Esophagus (tissue), 2 donors: ENCODE results near the gene KLHDC3. TPM values are rescaled to one million over a fixed set of nuclear protein-coding genes. Genes with fewer than 3 reads are reported as not detected.

ENCODE experiments used
- H3K27ac ChIP-seq, 2 donors: one replicate each; pipeline ENCODE4 v1.5.1; 2013; ENCODE audit warnings: low read depth in 2 of 2, mild to moderate bottlenecking in 2 of 2, inconsistent platforms in 1 of 2, low read length in 1 of 2, moderate library complexity in 1 of 2
- H3K27me3 ChIP-seq, 2 donors: one replicate each; pipeline ENCODE4 v1.6.1; 2013; ENCODE audit warnings: low read length in 2 of 2, control low read depth in 1 of 2, mild to moderate bottlenecking in 1 of 2; ENCODE audit not compliant: insufficient read depth in 2 of 2, control insufficient read depth in 1 of 2
- H3K36me3 ChIP-seq, 2 donors: one replicate each; pipeline ENCODE4 v1.6.1; 2013; ENCODE audit warnings: low read length in 1 of 2; ENCODE audit not compliant: control insufficient read depth in 2 of 2, insufficient read depth in 2 of 2
- H3K4me1 ChIP-seq, 2 donors: one replicate each; pipeline ENCODE4 v1.6.1; 2013; ENCODE audit warnings: low read length in 1 of 2; ENCODE audit not compliant: control insufficient read depth in 2 of 2, insufficient read depth in 2 of 2
- H3K4me3 ChIP-seq, 2 donors: one replicate each; pipeline ENCODE4 v1.5.1; 2013; ENCODE audit warnings: low read length in 2 of 2, mild to moderate bottlenecking in 2 of 2, low read depth in 1 of 2, moderate library complexity in 1 of 2
- H3K9me3 ChIP-seq, 2 donors: one replicate each; pipeline ENCODE4 v1.6.1; 2013; ENCODE audit warnings: mild to moderate bottlenecking in 2 of 2, low read depth in 1 of 2, low read length in 1 of 2, moderate library complexity in 1 of 2; ENCODE audit not compliant: control insufficient read depth in 2 of 2, insufficient read depth in 1 of 2
- WGBS, 2 donors: extraction: QIAGEN DNeasy Blood & Tissue Kit; methylation state at CpG; one replicate each; pipeline ENCODE4 v1.1.7; 2013; 5-methylcytosine and 5-hydroxymethylcytosine counted together
- polyA plus RNA-seq, 2 donors: library from polyadenylated mRNA; stranded (reverse); fragments of 200-250 nt; gene quantifications; one replicate each; pipeline ENCODE4 v1.2.3, GENCODE V29; 2013
- donor health status: healthy with polysubstance abuse.
- donor health status: Bipolar disorder and iron deficiency.

KLHDC3 gene
- polyA plus RNA-seq, 2 donors, result 39.3 to 40.9 TPM

DNA sequence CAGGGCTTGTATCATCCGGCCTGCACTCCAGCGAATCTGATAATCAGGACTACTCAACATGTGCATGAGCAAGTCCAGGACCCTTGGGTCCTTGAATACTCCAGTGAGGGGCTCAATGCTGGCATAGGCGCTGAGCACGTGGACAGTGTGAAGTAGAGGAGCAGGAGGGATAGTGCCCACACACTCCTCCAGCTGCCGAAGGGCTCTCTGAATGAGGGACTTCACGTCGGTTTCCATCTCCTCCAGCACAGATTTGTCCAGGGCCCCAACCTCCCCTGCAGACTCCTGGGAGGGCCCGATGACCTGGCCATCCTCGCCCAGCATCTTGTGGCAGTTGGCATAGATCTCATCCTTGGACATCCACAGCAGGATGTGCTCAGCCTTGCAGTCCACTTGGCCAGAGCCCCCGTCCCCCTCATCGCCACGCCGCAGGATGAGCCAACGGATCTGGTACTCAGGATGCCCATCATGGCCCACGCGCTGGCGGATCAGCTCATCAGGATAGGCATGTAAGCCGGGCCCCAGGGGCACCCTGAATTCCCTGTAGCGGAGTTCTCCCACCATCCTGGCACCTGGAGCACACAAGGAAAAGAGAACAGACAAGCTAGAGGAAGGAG is 38.3 kb downstream of the KLHDC3 start:
- Histone ChIP-seq H3K9me3 (no peaks in the 10 kb centered on the region), H3K4me3 (no peak overlapping the region), H3K36me3 (peaks cover 5 to 17% of the 10 kb centered on the region in 2 donors), H3K27ac (no peak overlapping the region), H3K4me1 (peaks cover 0 to 11% of the 10 kb centered on the region in 2 donors), H3K27me3 (no peaks in the 10 kb centered on the region)
- WGBS, 2 donors, result 88 to 89% methylated on average over 19 of the region's 19 CpGs

DNA sequence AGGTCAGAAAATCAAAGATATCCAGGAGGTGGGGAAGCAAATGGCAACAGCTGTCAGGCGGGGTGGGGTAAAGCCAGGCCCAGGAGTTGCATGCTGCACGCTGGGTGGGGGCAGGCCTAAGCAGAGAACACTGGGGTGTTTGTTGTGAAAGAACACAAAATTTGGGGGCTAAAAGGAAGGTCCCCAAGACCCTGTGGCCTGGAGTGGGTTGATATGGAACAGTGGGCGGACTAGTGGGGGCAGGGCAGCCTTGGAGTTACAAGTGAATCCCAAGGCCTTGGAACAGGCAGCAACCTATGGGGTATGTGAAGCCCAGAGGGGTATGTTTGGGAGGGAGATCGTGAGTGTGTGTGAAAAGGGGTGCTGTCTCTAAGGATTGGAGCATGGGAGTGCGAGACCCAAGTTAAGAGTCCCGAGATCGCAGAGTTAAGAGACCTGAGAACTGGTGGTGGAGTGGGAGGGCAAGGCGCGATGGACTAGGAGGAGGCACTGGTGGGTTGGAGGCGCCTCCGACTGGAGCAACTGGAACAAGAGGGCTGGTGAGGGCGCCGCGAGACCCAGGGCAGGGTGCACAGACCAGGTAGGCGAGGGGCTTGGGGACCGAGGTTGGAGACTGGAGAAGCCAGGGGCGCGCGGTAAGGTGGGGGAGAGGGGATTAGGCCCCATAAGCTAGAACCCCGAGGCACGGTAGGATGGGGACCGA is 38.9 kb downstream of the KLHDC3 start:
- WGBS, 2 donors, result 13 to 17% methylated on average over 22 of the region's 22 CpGs
- Histone ChIP-seq H3K4me3 (peak overlapping the region; percentile 65 to 87), H3K9me3 (no peaks in the 10 kb centered on the region), H3K27me3 (no peaks in the 10 kb centered on the region), H3K27ac (peak overlapping the region; percentile 83 to 97), H3K36me3 (peaks cover 4 to 17% of the 10 kb centered on the region in 2 donors), H3K4me1 (peaks cover 0 to 11% of the 10 kb centered on the region in 2 donors)

DNA sequence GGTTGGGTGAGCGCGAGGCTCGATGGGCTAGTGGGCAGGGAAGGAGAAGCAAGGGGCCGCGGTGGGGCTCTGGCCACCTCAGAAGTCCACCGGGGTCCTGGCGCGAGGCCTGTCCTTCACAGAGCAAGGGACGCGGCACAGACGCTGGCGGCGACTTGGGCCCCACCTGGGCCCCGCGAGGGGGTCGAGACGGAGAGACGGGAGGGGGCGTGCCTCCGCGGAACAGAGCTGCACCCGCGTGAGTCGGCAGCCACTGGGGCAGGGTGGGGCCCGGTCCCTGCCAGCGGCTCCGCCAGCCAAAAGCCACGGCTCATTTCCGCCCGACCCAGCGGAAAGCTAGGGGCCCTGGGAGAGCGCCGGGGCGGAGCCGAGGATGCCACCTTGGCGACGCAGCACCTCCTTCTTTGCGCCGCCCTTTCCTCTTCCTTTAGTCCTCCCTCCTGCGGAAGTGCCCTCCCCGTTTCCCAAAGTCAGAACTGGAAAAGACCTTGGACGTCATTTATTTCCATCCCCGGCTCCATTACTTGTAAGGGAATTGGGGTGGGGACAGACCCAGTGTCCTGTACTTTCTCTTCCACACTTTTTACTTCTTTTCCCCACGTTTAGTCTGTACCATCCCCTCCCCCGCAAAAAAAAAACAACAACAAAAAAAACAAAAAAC is 39.6 kb downstream of the KLHDC3 start, which contains the start of gene CUL7:
CUL7 (minus strand) TSS at position 307 of the 661 bp plus-strand sequence. CDS start 1,063 bp downstream, outside the sequence.
- Histone ChIP-seq H3K27ac (peak within 1 kb of the TSS; percentile 83 to 97), H3K27me3 (no peaks in the 10 kb centered on the region), H3K4me3 (peak within 1 kb of the TSS; percentile 65 to 87), H3K36me3 (peaks cover 0 to 15% of the 10 kb centered on the region in 2 donors), H3K9me3 (no peaks in the 10 kb centered on the region), H3K4me1 (peaks cover 0 to 13% of the 10 kb centered on the region in 2 donors)
- 1 to 3% methylated on average over 26 to 45 of the region's 45 CpGs for WGBS, 2 donors

DNA sequence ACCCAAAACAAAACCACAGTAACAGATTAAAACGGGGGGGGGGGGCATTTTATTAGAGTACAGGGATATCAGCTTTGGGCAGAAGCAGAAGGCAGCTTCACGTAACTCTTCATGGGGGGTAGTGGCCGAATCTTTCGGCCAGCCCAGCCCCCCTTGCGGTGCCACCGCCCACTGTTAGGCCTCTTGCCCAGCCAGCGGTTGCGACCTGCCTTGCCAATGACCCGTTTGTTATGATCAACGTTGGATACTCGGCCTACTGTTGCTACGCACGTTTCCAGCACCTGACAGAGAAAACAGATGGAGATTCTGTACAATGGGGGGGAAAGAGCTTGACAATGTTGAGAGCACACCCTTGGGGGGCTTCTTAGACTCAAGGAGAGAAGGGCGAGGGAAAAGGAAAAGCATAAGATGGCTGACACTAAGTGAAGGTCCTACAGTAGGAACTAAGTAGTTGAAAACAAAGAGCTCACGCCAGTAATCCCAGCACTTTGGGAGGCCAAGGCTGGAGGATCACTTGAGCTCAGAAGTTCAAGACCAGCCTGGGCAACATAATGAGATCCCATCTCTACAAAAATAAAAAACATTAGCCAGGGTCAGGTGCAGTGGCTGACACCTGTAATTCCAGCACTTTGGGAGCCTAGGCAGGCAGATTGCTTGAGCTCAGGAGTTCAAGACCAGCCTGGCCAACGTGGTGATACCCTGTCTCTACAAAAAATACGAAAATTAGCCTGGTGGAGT is 40.3 kb downstream of the KLHDC3 start:
- Histone ChIP-seq H3K27me3 (no peaks in the 10 kb centered on the region), H3K4me3 (peak overlapping the region in 1 of 2 donors; percentile 87), H3K36me3 (peaks cover 0 to 15% of the 10 kb centered on the region in 2 donors), H3K4me1 (peaks cover 0 to 13% of the 10 kb centered on the region in 2 donors), H3K9me3 (no peaks in the 10 kb centered on the region), H3K27ac (peak overlapping the region; percentile 83 to 97)
- 62 to 68% methylated on average over 17 of the region's 17 CpGs for WGBS, 2 donors

DNA sequence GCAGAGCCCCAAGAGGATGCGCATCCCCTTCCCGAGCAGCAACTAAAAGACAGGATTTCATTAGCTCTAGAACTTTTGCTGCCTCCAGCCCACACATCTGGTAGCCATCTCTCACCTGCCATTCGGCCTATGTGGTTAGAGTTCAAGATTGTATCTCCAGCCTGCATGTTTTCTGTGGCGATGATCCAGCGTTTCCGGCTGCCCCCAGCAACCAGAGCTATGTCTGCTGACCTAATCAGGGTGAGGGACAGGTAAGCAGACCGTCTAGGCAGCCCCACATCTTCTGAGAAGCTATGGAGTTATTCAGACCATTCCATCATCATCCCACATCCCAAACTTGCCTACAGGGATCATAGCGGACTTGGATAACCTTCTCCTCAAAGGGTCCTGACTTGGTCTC is 41.9 kb downstream of the KLHDC3 start:
- Histone ChIP-seq H3K4me1 (peaks cover 0 to 13% of the 10 kb centered on the region in 2 donors), H3K27ac (no peak overlapping the region), H3K9me3 (no peaks in the 10 kb centered on the region), H3K4me3 (no peak overlapping the region), H3K36me3 (peaks cover 0 to 12% of the 10 kb centered on the region in 2 donors), H3K27me3 (no peaks in the 10 kb centered on the region)
- 87 to 88% methylated on average over 8 of the region's 8 CpGs for WGBS, 2 donors

DNA sequence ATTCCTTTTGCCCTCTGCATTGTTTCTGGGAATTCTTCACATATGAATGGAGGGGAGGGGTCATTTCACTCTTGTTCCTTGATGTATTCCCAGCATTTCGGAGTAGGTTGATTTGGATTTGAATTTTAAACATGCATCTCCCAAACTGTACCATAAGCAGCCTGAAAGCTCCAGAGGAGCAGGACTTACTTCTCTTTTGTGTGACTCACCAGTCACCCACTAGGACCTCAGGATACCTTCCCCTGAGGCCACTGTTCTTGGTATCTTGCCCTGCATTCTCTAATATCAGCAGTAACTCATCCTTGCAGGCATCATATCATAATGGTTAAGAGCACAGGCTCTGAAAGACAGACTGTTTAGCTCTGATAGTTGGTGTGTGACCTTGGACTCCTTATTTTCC is 44.5 kb downstream of the KLHDC3 start:
- Histone ChIP-seq H3K4me3 (peak overlapping the region in 1 of 2 donors; percentile 98), H3K36me3 (peaks cover 0 to 18% of the 10 kb centered on the region in 2 donors), H3K27ac (no peak overlapping the region), H3K4me1 (peaks cover 0 to 2% of the 10 kb centered on the region in 2 donors), H3K27me3 (no peaks in the 10 kb centered on the region), H3K9me3 (no peaks in the 10 kb centered on the region)
- 50 to 58% methylated on average over 1 of the region's 1 CpG for WGBS, 2 donors

DNA sequence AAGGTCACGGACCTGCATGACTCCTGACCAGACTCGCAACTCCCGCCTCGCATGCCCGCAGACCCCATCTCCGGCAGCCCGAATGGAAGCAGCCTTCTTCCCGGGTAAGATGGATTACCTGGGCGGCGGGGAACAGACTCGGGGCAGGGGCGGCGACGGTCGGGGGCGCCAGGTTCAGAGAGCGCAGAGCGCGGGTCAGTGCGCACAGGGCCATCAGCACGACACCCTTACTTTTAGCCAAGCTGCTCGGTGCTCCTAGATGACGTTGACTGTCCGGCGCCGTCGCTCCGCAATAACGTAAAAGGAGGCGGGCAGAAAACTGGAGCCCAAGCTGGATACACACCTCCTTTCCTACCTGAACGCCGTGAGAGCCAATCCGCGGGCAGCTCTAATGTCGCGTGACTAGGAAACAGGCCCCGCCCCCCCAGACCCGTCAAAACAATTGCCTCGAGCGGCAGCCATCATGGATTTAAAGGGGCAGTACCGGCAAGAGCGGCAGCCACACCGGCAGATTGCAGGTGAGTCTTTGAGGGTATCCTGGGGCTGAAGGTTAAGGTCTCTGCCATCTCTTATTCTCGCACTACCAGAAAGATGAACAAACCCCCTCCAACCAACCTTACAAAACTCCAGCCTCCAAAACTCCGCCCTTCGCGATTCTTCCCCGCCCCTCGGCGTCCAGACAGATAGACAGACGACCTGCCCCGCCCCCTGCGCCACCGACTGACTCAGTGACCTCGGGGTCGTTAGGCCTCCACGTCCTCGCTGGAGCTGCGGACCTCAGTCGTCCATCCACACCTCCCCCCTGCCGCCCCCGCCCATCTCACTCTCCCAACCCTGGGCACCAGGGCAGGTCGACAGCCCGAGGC is 45.4 kb downstream of the KLHDC3 start, which contains the start of the genes KLC4 and MRPL2:
KLC4 (plus strand) TSS at position 464 of the 866 bp plus-strand sequence. CDS start 1,705 bp downstream, outside the sequence.
MRPL2 (minus strand) TSS at position 267 of the 866 bp plus-strand sequence; CDS start at position 214, 53 bp downstream.
- Histone ChIP-seq H3K36me3 (peaks cover 0 to 18% of the 10 kb centered on the region in 2 donors), H3K27ac (peak within 1 kb of the TSS; percentile 85 to 90), H3K4me3 (peak within 1 kb of the TSS; percentile 87 to 98), H3K9me3 (no peaks in the 10 kb centered on the region), H3K27me3 (no peaks in the 10 kb centered on the region), H3K4me1 (peaks cover 0 to 2% of the 10 kb centered on the region in 2 donors)
- 0 to 1% methylated on average over 61 to 64 of the region's 64 CpGs for WGBS, 2 donors

DNA sequence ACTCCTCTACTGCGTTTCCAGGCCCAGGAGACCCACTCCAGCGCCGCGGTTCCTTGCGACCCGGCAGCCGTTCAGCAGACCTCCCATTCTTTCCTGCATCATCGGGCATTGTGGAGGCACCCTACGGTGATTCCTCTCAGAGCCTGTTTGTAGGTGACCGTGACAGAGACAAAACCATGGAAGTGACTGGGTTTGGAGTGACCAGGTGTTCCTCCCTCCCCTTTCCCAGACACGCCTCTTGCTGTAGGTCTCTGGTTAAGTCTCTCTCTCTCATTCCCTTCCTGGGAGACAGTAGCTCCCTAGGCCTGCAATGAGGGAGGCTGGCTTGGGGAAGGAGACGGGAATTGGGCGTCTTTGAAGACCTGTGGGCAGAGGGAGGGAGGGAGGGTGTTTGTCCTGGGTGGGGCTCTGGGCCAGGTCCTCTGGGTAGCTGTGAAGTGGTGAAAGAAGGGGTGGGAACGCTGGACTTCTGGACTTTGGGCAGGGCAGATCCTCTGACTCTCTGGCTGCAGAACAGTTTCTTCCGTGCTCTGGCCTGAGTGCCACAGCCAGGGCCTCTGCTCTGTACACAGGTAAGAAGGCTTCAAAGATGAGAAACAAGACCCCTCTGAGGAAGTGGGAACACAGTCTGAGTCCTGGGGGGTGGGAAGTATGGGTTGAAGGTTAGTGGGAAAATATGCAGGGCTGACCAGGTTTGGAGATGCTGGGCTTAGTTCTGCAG is 46.1 kb downstream of the KLHDC3 start:
- WGBS, 2 donors, result 9% methylated on average over 15 of the region's 15 CpGs
- no peaks in the 10 kb centered on the region for H3K9me3 ChIP-seq
- H3K36me3 ChIP-seq, result peaks cover 0 to 19% of the 10 kb centered on the region in 2 donors
- H3K27ac ChIP-seq, result peak overlapping the region; percentile 85 to 90
- H3K4me3 ChIP-seq, result peak overlapping the region; percentile 71 to 98
- H3K4me1 ChIP-seq, result peaks cover 0 to 2% of the 10 kb centered on the region in 2 donors
- no peaks in the 10 kb centered on the region for H3K27me3 ChIP-seq
